OCI-LY1 (cell line): ENCODE measurements around the gene MACROD2.

ENCODE experiments used
- H2AFZ ChIP-seq: fragments of 200-600 bp; sonication (generic), shearing (Covaris generic); 2 replicates; pipeline ENCODE4 v1.6.0; 2014; ENCODE audit warnings: antibody characterized with exemption, mild to moderate bottlenecking, low read length
- H3F3A ChIP-seq: fragments of 200-600 bp; sonication (generic), shearing (Covaris generic); 2 replicates; pipeline ENCODE4 v1.6.0; 2014; ENCODE audit warnings: mild to moderate bottlenecking, antibody characterized with exemption, low read length, moderate library complexity; ENCODE audit not compliant: insufficient read depth
- H3K27ac ChIP-seq: fragments of 200-600 bp; sonication (generic); 2 replicates; pipeline ENCODE4 v1.5.1; 2014; ENCODE audit warnings: low read length, mixed run types, mild to moderate bottlenecking, low read depth; ENCODE audit not compliant: poor library complexity, severe bottlenecking
- H3K27me3 ChIP-seq: fragments of 200-600 bp; sonication (generic); 2 replicates; pipeline ENCODE4 v1.6.0; 2014; ENCODE audit warnings: antibody characterized with exemption, mild to moderate bottlenecking, low read length, moderate library complexity; ENCODE audit not compliant: insufficient read depth
- H3K36me3 ChIP-seq: fragments of 200-600 bp; sonication (generic); 2 replicates; pipeline ENCODE4 v1.6.1; 2014; ENCODE audit warnings: mild to moderate bottlenecking, antibody characterized with exemption, low read length, moderate library complexity, mixed read lengths; ENCODE audit not compliant: insufficient read depth
- H3K4me1 ChIP-seq: fragments of 200-600 bp; sonication (generic); 2 replicates; pipeline ENCODE4 v1.5.1; 2014; ENCODE audit warnings: mild to moderate bottlenecking, low read length, moderate library complexity; ENCODE audit not compliant: insufficient read depth, severe bottlenecking
- H3K4me2 ChIP-seq: fragments of 200-600 bp; sonication (generic), shearing (Covaris generic); 2 replicates; pipeline ENCODE4 v1.6.1; 2014; ENCODE audit warnings: low read length
- H3K4me3 ChIP-seq: fragments of 200-600 bp; sonication (generic); 2 replicates; pipeline ENCODE4 v1.5.1; 2014; ENCODE audit warnings: low read length, low read depth, mild to moderate bottlenecking, mixed read lengths; ENCODE audit not compliant: poor library complexity, severe bottlenecking
- H3K79me2 ChIP-seq: fragments of 200-600 bp; shearing (Covaris generic); 2 replicates; pipeline ENCODE4 v1.6.1; 2016; ENCODE audit warnings: mixed run types, low read length, mixed read lengths; ENCODE audit not compliant: insufficient read depth
- H3K9ac ChIP-seq: fragments of 200-600 bp; sonication (generic), shearing (Covaris generic); 2 replicates; pipeline ENCODE4 v1.6.1; 2014; ENCODE audit warnings: mild to moderate bottlenecking, low read length, mixed read lengths
- H3K9me2 ChIP-seq: fragments of 200-600 bp; sonication (generic), shearing (Covaris generic); 2 replicates; pipeline ENCODE4 v1.6.1; 2014; ENCODE audit warnings: low read depth, mild to moderate bottlenecking, low read length, mixed read lengths
- H3K9me3 ChIP-seq: fragments of 200-600 bp; shearing (Covaris generic); 2 replicates; pipeline ENCODE4 v1.6.1; 2014; ENCODE audit warnings: low read length, mixed read lengths
- H4K20me1 ChIP-seq: fragments of 200-600 bp; sonication (generic), shearing (Covaris generic); 2 replicates; pipeline ENCODE4 v1.6.0; 2016; ENCODE audit warnings: mild to moderate bottlenecking, low read length; ENCODE audit not compliant: insufficient read depth
- EZH2 ChIP-seq: fragments of 200-600 bp; sonication (generic), shearing (Covaris generic); IDR thresholded peaks from 2 replicates; pipeline ENCODE4 v1.8.0; 2017; ENCODE audit warnings: borderline replicate concordance, mixed run types, mild to moderate bottlenecking, antibody characterized with exemption, low read length, moderate library complexity, mixed read lengths
- TF ChIP-seq, protein P1 (sequence below): fragments of 200-600 bp; sonication (generic), shearing (Covaris generic); IDR thresholded peaks from 2 replicates; pipeline ENCODE4 v1.5.1; 2017; ENCODE audit warnings: mild to moderate bottlenecking, antibody characterized with exemption, low read length, moderate library complexity, mixed read lengths

Gene MACROD2

DNA sequence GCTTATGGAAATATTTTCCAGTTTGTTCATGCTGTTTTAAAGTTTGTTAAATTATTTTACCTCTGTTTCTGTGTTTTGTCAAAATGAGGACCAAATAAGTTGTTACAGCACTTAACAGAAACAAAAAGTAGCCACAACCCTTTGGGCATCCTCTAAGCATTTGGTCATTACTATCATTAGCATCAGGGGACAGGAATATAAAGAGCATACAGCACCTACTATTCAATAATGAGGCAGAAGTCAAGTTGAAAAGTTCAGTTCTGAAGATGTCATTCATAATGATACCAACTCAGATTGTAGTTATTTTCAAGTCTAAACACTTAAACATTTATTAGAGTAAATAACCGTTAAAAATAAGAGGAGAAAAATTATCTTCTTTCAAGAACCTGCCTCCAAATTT lies 1204.4 kb downstream of the MACROD2 start:
- no peak overlapping the region for H3K4me3 ChIP-seq
- H3K79me2 ChIP-seq, result no peaks in the 10 kb centered on the region
- no peak for TF ChIP-seq EZH2
- TF ChIP-seq, protein P1, sequence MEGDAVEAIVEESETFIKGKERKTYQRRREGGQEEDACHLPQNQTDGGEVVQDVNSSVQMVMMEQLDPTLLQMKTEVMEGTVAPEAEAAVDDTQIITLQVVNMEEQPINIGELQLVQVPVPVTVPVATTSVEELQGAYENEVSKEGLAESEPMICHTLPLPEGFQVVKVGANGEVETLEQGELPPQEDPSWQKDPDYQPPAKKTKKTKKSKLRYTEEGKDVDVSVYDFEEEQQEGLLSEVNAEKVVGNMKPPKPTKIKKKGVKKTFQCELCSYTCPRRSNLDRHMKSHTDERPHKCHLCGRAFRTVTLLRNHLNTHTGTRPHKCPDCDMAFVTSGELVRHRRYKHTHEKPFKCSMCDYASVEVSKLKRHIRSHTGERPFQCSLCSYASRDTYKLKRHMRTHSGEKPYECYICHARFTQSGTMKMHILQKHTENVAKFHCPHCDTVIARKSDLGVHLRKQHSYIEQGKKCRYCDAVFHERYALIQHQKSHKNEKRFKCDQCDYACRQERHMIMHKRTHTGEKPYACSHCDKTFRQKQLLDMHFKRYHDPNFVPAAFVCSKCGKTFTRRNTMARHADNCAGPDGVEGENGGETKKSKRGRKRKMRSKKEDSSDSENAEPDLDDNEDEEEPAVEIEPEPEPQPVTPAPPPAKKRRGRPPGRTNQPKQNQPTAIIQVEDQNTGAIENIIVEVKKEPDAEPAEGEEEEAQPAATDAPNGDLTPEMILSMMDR, result no peak
- H3K4me2 ChIP-seq, result no peak overlapping the region
- H3K36me3 ChIP-seq, result no peaks in the 10 kb centered on the region
- no peaks in the 10 kb centered on the region for H3K4me1 ChIP-seq
- H3K9ac ChIP-seq, result no peak overlapping the region
- no peaks in the 10 kb centered on the region for H3F3A ChIP-seq
- H3K9me2 ChIP-seq, result no peaks in the 10 kb centered on the region
- no peaks in the 10 kb centered on the region for H4K20me1 ChIP-seq
- H3K27ac ChIP-seq, result no peak overlapping the region
- no peaks in the 10 kb centered on the region for H3K9me3 ChIP-seq
- H3K27me3 ChIP-seq, result no peaks in the 10 kb centered on the region
- H2AFZ ChIP-seq, result no peak overlapping the region

DNA sequence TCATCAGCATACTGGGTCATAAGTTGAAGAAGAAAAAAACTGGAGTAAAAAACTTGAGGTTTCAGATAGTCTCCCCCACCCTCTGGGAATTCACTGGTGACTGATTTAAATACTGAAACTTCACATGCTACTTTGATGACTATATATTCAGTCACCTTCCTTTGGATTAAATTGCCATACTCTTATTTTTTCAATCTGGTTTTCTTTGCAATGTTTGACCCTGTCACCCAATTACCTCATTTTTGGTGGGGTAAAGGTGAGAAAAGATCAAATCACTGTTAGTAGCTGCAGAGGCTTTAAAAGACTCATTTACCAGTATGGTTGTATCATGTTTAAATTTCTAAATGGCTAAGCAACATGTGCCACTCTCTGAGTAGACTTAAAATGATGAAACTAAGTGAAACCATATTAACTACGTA lies 1204.8 kb downstream of the MACROD2 start:
- Histone ChIP-seq H3K27ac (no peak overlapping the region), H3K9me2 (no peaks in the 10 kb centered on the region), H3K4me1 (no peaks in the 10 kb centered on the region), H3K9me3 (no peaks in the 10 kb centered on the region), H3F3A (no peaks in the 10 kb centered on the region), H3K36me3 (no peaks in the 10 kb centered on the region), H3K4me3 (no peak overlapping the region), H2AFZ (no peak overlapping the region), H3K27me3 (no peaks in the 10 kb centered on the region), H4K20me1 (no peaks in the 10 kb centered on the region), H3K9ac (no peak overlapping the region), H3K79me2 (no peaks in the 10 kb centered on the region), H3K4me2 (no peak overlapping the region)
- no peak for TF ChIP-seq EZH2

DNA sequence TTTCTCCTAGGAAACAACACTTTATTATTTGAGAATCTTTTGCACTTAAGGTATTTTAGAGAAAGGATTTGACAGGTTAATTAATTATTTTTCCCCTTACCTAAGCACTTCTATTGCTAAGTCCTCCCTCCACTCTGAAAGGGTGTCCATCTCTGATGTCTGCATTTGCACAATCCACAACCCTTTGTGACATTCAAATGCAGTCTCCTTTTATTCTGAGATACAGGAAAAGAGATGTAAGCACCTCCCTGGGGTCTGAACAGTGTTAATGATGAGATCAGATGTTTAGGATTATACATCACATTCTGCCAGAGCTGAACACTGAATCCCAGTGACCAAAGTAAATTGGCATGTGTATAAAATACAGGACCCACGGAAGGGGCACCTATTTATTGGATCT lies 1206.3 kb downstream of the MACROD2 start:
- Histone ChIP-seq H3K79me2 (no peaks in the 10 kb centered on the region), H3K9me3 (no peaks in the 10 kb centered on the region), H3K9me2 (no peaks in the 10 kb centered on the region), H3F3A (no peaks in the 10 kb centered on the region), H3K27ac (no peak overlapping the region), H3K4me2 (no peak overlapping the region), H3K27me3 (no peaks in the 10 kb centered on the region), H4K20me1 (no peaks in the 10 kb centered on the region), H3K9ac (no peak overlapping the region), H2AFZ (no peak overlapping the region), H3K36me3 (no peaks in the 10 kb centered on the region), H3K4me3 (no peak overlapping the region), H3K4me1 (no peaks in the 10 kb centered on the region)
- TF ChIP-seq, protein P1, result no peak
- no peak for TF ChIP-seq EZH2

DNA sequence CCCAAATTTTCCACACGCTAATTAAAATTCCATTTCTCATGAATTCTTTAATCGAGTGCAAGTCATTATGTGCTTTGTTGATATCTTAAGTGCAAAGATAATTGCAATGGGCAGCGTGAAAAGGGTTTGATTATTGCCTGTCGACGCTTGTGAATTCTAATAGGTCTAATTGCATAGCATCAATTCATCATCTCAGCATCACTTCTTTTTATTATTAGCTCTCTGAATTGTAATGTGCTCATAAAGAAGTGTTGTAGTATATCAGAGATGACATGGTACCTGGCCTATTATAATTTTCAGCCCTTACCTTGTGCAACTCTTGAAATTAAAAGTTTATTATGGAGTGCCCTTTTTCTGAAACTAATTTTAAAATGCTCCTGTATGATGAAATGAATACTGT lies 1208.9 kb downstream of the MACROD2 start:
- no peak overlapping the region for H2AFZ ChIP-seq
- H3K4me2 ChIP-seq, result no peak overlapping the region
- H3F3A ChIP-seq, result no peaks in the 10 kb centered on the region
- H3K9me2 ChIP-seq, result no peaks in the 10 kb centered on the region
- no peak overlapping the region for H3K4me3 ChIP-seq
- H3K4me1 ChIP-seq, result no peaks in the 10 kb centered on the region
- H3K9ac ChIP-seq, result no peak overlapping the region
- no peak overlapping the region for H3K27ac ChIP-seq
- H4K20me1 ChIP-seq, result no peaks in the 10 kb centered on the region
- no peaks in the 10 kb centered on the region for H3K9me3 ChIP-seq
- TF ChIP-seq, protein P1, result no peak
- no peak for TF ChIP-seq EZH2
- H3K36me3 ChIP-seq, result no peaks in the 10 kb centered on the region
- H3K27me3 ChIP-seq, result no peaks in the 10 kb centered on the region
- no peaks in the 10 kb centered on the region for H3K79me2 ChIP-seq
